NCI-H774 (cell line): Measurements from ENCODE around the gene LARGE1.

Experiments used
- DNase-seq: peaks from one replicate; lab custom pipeline; 2025; lab: John Stamatoyannopoulos, UW

LARGE1 gene

GRCh38 chr22:33853200-33854097 is 66.8 kb downstream of the LARGE1 start:
- peak; percentile 48 for DNase-seq

GRCh38 chr22:33851821-33852384 is 68.4 kb downstream of the LARGE1 start:
- DNase-seq: no peak

- no peak for DNase-seq
These were observed 69.0 kb downstream of the LARGE1 start for GRCh38 chr22:33851240-33851639.

- no peak for DNase-seq
These were observed 69.6 kb downstream of the LARGE1 start for GRCh38 chr22:33850724-33851123.

- DNase-seq: no peak
These were observed 70.1 kb downstream of the LARGE1 start for GRCh38 chr22:33850193-33850592.

GRCh38 chr22:33848251-33848650 is 72.0 kb downstream of the LARGE1 start:
- no peak for DNase-seq

- no peak for DNase-seq
These were observed 76.0 kb downstream of the LARGE1 start for GRCh38 chr22:33844273-33844672.

- DNase-seq: peak; percentile 39
These were observed 77.7 kb downstream of the LARGE1 start for GRCh38 chr22:33842421-33843094.

GRCh38 chr22:33842006-33842354 is 78.3 kb downstream of the LARGE1 start:
- DNase-seq: no peak

- no peak for DNase-seq
These were observed 78.8 kb downstream of the LARGE1 start for GRCh38 chr22:33841281-33842005.

- no peak for DNase-seq
These were observed 81.6 kb downstream of the LARGE1 start for GRCh38 chr22:33838644-33839043.

- DNase-seq: no peak
These were observed 82.5 kb downstream of the LARGE1 start for GRCh38 chr22:33837826-33838225.

GRCh38 chr22:33835265-33835664 is 85.0 kb downstream of the LARGE1 start:
- no peak for DNase-seq

- no peak for DNase-seq
These were observed 87.6 kb downstream of the LARGE1 start for GRCh38 chr22:33832558-33833151.

GRCh38 chr22:33831651-33832050 is 88.6 kb downstream of the LARGE1 start:
- DNase-seq: no peak

- no peak for DNase-seq
These were observed 89.1 kb downstream of the LARGE1 start for GRCh38 chr22:33831207-33831606.

GRCh38 chr22:33829546-33830280 is 90.6 kb downstream of the LARGE1 start:
- DNase-seq: no peak

- no peak for DNase-seq
These were observed 92.0 kb downstream of the LARGE1 start for GRCh38 chr22:33828302-33828701.

GRCh38 chr22:33825761-33826160 is 94.5 kb downstream of the LARGE1 start:
- no peak for DNase-seq

- no peak for DNase-seq
These were observed 96.7 kb downstream of the LARGE1 start for GRCh38 chr22:33823552-33823951.

- DNase-seq: no peak
These were observed 99.0 kb downstream of the LARGE1 start for GRCh38 chr22:33821290-33821689.
